ENCODE measurements around the gene PPP6R3.

The PPP6R3 gene

GRCh38 chr11:68541116-68541515 is 80.6 kb downstream of the PPP6R3 start:
- TF ChIP-seq, protein P1, sequence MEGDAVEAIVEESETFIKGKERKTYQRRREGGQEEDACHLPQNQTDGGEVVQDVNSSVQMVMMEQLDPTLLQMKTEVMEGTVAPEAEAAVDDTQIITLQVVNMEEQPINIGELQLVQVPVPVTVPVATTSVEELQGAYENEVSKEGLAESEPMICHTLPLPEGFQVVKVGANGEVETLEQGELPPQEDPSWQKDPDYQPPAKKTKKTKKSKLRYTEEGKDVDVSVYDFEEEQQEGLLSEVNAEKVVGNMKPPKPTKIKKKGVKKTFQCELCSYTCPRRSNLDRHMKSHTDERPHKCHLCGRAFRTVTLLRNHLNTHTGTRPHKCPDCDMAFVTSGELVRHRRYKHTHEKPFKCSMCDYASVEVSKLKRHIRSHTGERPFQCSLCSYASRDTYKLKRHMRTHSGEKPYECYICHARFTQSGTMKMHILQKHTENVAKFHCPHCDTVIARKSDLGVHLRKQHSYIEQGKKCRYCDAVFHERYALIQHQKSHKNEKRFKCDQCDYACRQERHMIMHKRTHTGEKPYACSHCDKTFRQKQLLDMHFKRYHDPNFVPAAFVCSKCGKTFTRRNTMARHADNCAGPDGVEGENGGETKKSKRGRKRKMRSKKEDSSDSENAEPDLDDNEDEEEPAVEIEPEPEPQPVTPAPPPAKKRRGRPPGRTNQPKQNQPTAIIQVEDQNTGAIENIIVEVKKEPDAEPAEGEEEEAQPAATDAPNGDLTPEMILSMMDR (IDR thresholded peaks at IDR 0.05): no peak

DNA sequence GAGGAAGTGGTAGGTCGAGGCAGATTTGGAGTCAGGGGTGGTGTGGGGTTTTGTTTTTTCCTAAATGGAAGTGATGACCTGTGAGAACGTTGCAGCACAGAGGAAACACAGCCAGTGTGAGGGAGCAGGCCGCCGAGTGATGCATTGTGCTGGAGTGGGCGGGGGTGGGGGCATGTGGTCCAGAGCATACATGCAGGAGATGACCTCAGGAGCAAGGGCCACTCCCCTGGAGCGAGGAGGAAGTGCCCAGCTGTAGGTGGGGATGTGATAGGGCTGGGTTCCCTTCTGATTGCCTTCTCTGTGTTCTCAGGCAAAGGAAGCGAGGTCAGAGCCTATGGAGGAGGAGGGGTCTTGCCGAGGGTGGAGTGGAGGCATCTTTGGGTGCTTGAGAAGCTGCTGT is 81.4 kb downstream of the PPP6R3 start:
- TF ChIP-seq, protein P1 (IDR thresholded peaks at IDR 0.05): no peak

DNA sequence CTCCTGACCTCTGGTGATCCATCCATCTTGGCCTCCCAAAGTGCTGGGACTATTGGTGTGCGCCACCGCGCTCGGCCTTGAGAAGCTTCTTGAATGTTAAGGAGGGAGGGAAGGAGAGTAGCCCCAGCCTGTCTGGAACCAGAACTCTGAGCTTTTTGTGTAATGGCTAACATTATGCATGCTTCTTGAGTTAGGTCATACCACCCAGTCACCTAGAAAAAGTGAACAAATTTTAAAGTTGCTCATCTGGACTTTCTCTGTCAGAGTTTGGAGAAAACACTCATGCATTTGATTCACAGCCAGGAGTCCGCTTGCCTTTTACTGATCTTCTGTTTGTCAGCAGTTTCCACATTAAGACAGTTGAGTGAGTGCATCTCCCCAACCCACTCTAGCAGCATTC is 82.1 kb downstream of the PPP6R3 start:
- TF ChIP-seq, protein P1 (IDR thresholded peaks at IDR 0.05): no peak

DNA sequence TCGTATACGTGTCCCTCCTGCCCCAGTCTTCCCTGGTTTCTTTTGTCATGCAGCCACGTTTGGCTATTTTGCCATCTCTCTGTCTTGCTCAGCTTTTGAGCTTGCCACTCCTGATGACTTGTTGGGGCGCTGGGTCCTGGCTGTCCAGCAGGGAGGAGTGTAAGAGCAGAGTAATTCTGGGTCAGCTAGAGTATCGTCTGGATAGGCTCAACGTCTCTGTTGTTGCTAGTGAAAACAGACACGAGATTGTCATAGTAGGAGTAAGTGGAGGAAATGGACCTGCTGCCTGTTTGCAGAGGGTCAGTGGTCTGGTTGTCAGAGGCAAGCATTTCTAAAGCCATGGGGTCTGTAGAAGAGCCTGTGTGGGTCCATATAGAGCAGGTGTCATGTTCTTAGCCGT is 83.0 kb downstream of the PPP6R3 start:
- TF ChIP-seq, protein P1 (IDR thresholded peaks at IDR 0.05): no peak

DNA sequence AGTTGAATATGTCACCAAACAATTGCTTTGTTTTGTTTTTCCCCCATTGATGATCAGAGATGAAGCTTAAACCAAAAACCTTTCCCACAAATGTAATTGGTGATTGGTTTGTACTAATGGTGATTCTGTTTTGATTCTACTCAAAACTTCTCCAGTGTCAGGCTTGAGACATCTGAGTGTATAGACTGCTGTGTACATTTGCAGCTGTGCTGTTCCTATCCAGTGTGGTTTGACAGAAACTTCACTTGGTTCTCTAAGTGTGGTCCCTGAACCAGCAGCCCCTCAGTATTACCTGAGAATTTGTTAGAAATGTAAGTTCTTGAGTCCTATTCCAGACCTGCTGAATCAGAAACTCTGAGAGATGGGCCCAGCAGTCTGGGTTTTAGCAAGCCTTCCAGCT is 84.8 kb downstream of the PPP6R3 start:
- TF ChIP-seq, protein P1 (IDR thresholded peaks at IDR 0.05): no peak

- TF ChIP-seq, protein P1 (IDR thresholded peaks at IDR 0.05): no peak
These were observed 85.2 kb downstream of the PPP6R3 start for GRCh38 chr11:68545796-68546195.

GRCh38 chr11:68546555-68546954 is 86.0 kb downstream of the PPP6R3 start:
- TF ChIP-seq, protein P1 (IDR thresholded peaks at IDR 0.05): no peak

- TF ChIP-seq, protein P1 (IDR thresholded peaks at IDR 0.05): no peak
These were observed 89.4 kb downstream of the PPP6R3 start for GRCh38 chr11:68549789-68550484.
